HG02642 (cell line): ENCODE data around the gene RUNX2.

Experiments used
- ATAC-seq: cut with Tn5 transposase; IDR thresholded peaks from one replicate; pipeline ENCODE4 v1.9.1; 2021; ENCODE audit warnings: mild to moderate bottlenecking; ENCODE audit not compliant: unreplicated experiment, poor library complexity

Gene RUNX2

DNA sequence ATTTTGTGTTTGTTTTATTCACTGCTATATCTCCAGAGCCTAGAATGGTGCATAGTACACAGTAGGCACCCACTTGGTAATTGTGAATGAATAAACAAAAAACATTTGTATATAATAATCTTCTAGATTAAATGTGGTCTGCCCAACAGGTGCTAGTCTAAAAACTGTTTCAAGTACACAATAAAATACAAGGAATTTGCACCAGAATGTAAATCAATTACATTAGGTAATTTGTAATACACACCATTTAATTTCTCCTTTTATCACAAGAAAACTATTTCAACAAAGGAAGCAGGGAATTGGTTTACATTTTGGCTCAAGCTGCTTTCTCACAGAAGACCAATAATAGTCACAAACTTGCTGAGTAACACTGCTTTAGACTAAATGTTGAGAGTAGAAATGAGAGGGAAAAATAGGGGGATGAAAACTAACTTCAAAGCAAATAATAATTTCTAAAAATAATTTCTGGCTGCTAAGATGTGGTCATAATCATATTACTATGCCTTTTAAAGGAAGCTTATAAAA lies 22.1 kb downstream of the RUNX2 start:
- no peak for ATAC-seq

DNA sequence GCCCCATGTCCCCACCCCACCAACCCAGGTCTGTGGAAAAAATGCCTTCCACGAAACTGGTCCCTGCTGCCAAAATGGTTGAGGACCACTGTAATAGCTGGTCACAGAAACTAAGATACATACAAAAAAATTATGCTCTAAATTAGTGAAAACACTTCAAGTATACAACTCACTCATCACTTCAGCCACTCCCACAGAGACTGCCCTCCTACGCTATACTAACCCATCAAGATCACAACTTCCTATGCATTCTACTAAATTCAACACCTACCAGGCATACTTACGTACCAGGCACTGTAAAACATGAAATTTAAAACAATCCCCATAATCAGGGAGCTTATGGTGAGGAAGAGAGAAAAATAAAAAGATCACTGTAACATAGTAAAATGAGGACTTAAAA lies 22.9 kb downstream of the RUNX2 start:
- no peak for ATAC-seq

DNA sequence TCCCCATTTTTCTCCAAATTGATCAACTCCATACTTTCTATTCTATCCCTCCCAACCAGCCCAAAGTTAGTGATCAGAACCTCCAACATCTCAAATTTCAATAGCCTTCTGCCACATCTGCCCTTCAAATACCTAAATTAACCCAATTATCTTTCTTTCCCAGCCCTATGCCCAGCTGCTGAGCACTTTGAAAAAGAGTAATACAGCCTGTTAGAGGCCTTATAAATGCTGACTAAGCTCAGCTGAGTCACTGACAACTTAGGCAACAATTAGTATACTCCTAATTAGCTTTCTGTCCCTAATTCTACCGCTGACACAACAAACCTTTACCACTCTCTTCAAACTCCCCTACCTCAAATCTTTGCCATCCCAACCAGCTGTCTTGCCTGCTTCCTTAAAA lies 23.5 kb downstream of the RUNX2 start:
- ATAC-seq, result no peak

DNA sequence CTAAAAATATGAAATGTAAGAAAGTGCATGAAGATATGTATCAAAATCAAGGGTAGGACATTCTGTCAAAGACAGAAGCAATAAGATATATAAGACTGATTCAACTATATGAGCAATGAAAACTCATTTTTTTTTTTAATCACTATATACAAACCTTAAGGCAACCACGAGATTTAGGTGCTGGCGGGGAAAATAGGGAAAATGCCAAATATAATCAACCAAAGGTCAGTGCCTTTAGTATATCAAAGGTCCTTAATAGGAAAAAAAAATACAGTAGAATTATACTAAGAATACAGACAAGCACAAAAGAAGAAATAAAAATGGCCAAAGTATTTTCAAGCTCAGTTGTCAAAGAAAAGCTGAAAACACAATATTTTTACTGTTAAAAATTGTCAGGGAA lies 25.5 kb downstream of the RUNX2 start:
- ATAC-seq, result no peak

DNA sequence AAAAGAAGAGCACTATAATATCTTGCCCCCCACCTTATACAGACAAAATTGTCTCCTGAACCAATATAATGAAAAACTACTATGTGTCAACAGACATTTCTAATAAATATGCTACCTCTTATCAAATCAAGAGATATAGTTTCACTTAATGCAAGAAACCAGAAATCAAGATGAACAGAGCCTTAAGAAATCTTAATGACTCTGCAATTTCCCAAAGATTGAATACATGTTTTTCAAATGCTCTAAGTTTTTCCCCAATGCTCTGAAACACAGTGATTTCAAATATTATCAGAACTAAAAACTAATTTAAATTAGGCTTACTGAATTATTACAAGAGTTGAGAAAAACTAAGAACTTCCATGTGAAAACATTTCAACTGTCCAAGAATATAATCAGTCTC lies 36.3 kb downstream of the RUNX2 start:
- ATAC-seq, result no peak

DNA sequence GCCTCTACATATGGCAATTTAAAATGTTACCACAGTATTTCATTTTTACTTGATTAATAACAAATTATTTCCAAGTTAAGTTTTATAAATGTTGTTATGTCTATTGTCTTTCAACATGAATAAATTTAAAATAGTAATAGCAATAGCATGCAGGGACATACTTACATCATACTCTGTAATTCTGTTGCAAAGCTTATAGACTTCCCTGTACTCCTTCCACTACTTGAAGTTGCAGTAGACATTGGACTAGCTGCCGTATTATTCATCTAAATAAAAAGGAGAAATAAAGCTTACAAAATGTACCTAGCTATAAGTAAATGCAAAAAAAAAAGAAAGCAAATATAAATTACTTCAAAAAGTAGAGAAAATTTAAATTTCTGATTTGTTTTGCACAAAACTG lies 36.9 kb downstream of the RUNX2 start:
- ATAC-seq, result no peak

DNA sequence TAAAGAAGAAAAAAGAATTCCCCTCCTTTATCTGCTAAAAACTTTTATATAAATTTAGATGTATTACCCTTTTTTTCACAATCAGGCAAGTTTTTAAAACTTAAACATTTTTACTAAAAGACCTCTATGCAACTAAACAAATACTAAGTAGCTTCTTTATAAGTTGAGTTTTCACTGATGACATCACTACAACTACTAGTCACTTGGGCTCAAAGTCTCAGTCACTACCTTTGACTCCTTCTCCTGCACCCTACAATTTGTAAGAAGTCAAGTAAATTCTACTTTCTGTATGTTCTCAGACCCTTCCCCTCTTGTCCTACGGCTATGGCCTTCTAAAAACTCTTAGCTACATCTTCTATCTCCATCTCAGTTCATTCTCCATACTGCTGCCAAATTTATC lies 38.4 kb downstream of the RUNX2 start:
- no peak for ATAC-seq

DNA sequence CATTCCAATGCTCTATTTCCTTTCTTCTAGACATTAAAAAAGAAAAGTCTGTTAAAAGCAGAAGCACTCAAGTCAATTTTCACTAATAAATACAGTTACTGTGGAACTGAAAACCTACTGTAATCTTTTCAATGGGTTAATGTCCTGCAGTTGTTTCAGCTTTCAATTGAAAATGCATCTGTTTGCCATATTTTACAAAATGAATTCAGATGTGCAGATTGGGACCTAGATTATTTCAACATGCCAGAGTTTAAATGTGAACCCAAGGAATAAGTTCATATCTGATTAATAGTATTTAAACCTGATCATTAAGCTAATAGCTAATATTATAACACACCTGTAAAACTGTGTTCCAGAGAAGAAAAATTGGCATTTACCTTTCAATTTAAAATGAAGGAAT lies 39.9 kb downstream of the RUNX2 start:
- ATAC-seq, result no peak

DNA sequence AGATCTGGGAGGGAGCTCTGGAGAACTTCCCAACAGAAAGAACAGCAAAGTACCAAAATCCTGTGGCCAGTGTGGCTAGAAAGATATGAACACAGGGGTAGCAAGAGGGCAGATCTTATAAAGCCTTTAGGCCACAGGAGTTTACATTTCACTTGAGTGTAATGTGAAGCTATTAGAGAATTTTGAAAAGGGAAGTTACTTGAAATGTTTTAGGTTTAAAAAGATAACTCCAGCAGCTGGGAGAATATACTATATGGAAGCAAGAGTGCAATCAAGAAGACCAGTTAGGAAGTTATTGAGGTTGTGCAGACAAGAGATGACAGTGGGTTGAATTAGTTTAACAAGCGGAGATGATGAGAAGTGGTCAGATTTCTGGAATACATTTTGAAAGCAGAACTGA lies 41.7 kb downstream of the RUNX2 start:
- ATAC-seq, result no peak

DNA sequence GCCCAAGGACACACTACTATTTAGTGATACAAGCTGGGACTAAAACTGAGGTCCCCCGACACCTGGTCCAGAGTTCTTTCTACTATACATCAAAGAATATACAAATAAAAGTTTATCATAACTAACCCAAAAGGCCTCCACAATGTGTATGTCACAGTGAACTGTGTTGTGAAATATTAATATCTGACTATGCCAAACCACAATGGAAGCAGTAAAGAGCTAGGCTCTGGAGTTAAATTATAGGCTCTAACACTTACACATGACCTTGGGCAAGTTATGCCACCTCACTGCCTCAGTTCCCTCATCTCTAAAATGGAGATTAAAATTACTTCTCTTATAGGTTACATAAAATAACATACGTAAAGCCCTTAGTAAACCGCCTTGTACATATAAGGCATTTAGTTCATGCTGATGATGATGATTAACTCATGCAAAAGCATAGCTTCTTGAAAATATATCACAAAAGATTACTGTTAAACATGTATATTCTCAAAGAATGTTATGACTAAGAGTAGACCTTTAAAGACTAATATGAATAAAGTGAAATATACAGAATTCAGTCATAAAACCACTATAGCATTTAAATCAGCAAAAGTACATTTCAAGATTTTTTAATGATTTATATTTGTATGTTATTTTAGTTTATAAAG lies 43.9 kb downstream of the RUNX2 start:
- ATAC-seq, result no peak

DNA sequence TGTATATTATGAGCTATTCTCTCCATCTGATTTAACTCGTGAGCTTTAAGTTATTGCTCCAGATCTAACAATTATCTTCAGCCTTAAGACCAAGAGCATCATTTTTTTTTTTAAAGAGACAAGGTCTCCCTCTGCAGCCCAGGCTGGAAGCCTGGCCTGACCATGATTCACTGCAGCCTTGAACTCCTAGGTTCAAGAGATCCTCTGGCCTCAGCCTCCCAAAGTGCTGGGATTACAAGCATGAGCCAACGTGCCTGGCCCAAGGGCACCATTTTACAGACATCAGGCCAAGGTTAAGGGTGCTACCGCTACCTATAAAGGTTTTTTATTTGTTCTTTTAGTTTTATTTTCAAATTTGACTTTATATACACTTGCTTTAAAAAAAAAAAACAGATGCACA lies 47.3 kb downstream of the RUNX2 start:
- no peak for ATAC-seq

DNA sequence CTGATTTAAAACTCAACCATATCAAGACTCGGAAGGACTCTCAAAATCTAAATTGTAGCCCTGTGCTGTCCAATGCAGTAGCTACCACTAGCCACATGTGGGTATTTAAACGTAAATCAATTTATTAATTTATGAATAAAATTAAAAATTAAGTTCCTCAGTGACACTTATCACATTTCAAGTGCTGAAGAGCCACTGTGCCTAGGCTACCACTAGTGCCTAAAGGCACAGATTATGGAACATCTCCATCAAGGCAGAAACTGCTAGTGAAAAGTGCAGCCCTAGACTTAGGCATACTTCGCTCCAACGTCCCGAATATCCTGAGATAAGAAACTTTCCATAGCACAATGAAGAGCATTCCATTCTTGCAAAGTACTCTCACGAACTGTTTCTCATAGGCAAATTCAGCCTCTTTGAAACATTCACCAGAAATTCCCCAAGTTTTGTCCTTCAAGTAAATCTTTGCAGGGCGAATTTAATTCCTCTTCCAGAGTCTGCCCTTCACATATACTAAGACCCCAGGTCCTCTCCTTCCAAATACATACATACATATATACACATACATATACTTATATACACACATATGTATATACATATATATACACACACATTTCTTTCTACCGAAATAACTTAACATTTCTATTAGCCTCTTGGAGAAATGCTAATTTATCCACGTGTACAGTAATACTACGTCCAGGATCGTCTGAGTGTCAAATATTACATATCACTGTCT lies 48.3 kb downstream of the RUNX2 start:
- no peak for ATAC-seq

DNA sequence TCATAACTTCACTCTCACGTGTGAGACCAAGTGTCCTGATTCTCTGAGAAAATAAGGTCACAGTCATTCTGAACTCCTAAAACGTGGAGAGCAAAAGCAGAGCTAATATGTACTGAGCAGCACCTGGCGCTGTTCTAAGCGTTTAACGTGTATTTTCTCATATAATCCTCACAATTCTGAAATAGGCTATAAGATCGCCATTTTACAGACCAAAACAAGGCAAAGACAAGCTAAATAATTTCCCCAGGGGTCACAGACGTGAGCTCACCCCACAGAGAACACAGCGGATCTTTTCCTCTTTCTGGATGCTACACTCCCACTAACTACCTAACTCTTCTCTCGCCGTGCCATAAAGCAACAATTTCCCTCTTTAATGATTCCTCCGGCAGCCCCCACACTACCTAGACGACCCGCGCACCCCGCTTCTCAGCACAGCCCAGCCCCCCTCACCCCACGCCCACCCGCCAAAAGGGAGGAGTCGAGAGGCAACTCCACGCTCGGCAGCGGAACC lies 49.0 kb downstream of the RUNX2 start:
- no peak for ATAC-seq

DNA sequence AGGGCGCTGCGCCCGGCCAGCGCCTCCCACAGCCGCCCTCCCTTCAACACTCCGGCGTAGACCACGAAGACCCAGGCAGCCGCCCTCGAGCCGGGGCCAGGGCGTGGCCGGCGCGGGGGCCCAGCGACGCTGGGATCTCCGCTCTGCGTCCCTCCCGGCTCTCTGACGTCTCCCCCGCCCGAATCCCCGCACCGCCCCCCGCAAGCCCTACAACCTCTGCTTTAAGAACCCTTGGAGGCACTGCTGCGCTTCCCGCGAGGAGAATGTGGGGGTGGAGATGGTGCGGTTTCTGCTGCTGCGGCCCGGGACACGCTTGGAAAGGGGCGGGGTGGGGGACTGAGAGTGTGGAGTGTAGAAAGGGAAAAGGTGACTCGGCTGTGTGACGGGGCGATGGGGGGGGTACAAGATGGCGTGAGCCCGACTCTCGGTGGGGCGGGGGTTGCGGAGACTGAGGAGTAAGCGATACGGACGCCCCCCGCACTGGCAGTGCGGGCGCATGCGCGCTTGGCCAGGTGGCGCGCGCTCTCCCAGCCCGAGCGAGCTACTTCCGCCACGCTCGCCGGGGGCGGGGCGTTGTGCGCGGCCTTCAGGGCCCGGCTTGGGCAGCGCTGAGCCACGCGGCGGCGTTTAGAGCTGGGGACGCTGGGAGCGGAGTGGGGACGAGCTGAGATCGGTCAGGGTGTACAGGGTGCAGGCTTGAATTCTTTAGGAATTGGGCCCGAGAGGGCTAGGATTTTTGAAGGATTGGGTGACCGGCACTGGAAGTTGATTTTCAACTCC lies 49.6 kb downstream of the RUNX2 start, which contains the start of gene SUPT3H:
SUPT3H (minus strand) TSS at position 381 of the 780 bp plus-strand sequence.
- peak; percentile 96 for ATAC-seq

DNA sequence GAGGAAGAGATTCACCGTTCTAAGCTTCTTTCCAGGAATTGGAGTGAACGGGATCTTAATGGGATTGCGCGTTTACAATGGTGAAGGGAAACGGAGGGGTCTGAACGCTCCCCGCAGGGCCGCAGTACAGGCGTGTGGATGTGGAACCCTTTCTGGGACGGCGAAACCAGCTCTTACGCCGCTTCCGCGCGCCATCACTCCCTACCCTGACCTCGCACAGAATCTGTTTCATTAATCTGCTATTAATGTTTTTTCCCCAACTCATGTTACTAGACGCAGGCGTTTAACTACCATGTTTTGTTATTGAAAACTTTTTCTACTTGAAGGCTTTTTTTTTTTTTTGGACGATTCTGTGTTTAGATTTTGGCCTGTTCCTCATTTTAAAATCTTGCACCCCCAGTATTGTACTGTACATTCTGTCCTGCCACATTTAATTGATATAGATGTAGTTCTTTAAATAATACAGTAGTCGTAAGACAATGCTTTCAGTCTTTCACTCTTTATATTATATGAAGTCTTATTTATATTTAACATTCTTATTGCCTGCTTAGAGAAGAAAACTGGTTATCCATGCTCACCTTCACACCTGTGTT lies 50.3 kb downstream of the RUNX2 start:
- ATAC-seq, result peak; percentile 25

DNA sequence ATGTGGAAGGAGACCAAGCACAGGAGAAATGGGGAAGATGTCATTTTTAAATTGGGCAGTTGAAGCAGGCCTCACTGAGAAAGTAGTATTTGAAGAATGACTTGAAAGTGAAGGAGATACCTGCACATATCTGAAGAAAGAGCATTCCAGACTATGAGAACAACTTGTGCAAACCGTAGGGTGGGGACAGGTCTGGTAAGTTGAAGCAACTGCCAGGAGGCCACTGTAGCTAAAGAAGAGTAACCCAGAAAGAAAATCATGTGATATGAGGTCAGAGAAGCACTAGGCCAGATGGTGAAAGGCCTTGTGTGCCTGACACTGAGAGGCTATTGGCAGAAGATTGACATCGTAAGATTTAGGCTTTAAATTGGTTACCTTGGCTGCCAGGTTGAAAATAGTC lies 54.3 kb downstream of the RUNX2 start:
- ATAC-seq, result no peak

DNA sequence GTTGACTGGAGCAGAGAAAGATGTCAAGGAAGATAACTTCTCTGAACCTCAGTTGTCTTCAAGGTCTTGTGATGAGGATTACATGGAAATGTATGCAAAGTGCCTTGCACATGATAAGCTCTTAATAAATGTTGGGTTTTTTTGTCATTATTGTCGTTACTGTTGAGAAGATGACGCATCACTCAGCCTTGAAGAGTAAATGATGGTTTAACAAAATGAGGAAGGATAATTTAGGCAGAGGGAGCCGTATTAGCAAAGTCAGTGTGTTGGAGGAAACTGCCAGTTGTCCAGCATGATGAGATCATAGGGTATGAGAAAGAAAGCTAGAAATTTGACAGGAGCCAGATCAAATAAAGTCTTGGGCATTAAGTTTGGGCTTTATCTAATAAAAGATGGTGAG lies 58.4 kb downstream of the RUNX2 start:
- ATAC-seq, result no peak

DNA sequence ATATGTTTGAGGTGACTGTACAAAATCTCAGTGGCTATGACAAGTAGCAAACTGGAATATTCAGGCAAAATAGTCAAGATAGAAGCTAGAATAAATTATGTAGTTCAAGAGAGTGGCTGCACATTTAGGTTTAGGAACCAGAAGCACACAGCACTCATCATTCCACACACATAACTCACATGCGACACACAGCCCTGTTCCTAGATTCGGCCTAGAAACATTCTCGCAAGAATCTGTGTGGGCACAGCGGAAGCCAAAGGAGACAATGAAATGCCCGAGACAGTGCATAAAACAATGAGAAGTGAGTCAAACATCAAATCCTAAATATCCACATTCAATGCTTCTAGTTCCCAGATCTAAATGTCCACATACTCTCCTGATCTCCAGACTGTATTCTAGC lies 59.1 kb downstream of the RUNX2 start:
- no peak for ATAC-seq

DNA sequence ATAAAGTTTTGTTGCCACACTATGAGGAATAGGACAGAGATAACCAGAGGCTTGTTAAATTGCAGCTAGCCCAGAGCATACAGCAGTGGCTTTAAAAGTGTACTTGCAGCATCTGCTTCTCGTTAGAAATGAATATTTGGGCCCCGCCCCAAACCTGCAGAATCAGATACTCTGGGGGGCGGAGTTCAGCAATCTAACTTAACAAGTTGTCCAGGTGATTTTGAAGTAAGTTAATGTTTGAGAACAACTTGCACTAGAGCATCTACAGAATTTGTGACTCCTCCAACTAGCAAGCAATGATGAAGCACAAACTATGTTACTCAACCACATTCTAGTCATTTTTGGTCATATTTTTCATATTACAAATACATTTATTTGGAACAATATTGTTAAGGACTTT lies 60.2 kb downstream of the RUNX2 start:
- ATAC-seq, result no peak

DNA sequence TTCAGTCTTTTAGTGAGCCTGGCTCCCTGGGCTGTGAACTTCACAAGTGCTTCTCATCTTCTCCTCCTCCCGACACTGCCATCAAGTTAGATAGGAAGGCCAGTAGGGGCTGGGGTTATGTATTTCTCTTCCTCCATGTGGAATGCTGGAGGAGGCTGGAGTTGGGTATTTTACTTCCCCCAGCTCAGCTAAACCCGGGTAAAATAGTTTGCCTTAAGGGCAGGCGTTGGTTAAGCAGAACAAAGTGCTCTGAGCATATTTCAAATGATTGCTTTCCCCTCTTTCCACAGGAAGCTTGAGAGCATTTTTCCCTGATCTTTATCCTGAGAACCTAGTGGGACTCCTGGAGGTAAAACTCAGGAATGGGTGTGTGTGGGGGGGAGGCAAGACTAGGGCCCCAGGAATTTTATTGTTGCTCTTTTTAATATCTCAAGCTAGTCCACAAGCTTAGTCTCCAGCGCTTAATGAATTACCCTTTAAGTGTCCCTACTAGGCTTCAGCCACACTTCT lies 66.5 kb downstream of the RUNX2 start:
- no peak for ATAC-seq
